ENCODE measurements around the gene CNTN4. TPM values are rescaled to one million over a fixed set of nuclear protein-coding genes. Genes with fewer than 3 reads are reported as not detected.
"Not testable (repeated sequence)": the region's sequence is repeated elsewhere in the genome, so short reads cannot be mapped to it uniquely, and the experiment has no call there.

Gene CNTN4
- polyA plus RNA-seq, 2 donors = 0.51 to 0.54 TPM

DNA sequence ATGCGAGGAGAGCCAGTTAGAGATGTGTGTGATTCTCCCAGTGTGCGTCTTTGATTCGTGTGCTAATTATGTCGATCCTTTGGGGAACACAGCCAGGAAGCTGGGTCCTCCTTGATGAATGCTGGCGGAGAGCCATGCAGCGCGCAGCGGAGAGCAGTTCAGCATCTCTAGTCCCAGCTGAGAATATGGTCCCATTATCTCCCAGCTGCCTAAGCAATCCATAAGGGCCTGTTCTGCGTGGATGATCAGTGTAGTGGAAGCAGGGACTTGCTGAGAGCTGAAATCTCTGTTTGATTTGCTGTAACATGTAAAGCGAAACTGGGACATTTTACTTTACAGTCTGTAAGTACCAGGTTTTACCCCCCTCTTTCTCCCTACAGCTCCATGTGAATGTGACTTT, 412.7 kb downstream of the CNTN4 start:
- Histone ChIP-seq H3K4me3 (ENCODE audit: low read depth in 1 of 2, low read length in 2 of 2) (no peak overlapping the region), H3K27me3 (ENCODE audit: control insufficient read depth in 1 of 2, insufficient read depth in 2 of 2, low read length in 2 of 2) (no peaks in the 10 kb centered on the region), H3K9me3 (ENCODE audit: control insufficient read depth in 2 of 2, insufficient read depth in 1 of 2, low read depth in 1 of 2, low read length in 1 of 2) (peaks cover 0 to 2% of the 10 kb centered on the region in 2 donors), H3K27ac (ENCODE audit: low read depth in 2 of 2, low read length in 1 of 2) (no peak overlapping the region), H3K4me1 (ENCODE audit: control insufficient read depth in 2 of 2, insufficient read depth in 2 of 2, low read length in 1 of 2) (no peaks in the 10 kb centered on the region), H3K36me3 (ENCODE audit: control insufficient read depth in 2 of 2, insufficient read depth in 2 of 2, low read length in 1 of 2) (no peaks in the 10 kb centered on the region)
- 33 to 44% methylated on average over 10 of the region's 10 CpGs for WGBS, 2 donors

DNA sequence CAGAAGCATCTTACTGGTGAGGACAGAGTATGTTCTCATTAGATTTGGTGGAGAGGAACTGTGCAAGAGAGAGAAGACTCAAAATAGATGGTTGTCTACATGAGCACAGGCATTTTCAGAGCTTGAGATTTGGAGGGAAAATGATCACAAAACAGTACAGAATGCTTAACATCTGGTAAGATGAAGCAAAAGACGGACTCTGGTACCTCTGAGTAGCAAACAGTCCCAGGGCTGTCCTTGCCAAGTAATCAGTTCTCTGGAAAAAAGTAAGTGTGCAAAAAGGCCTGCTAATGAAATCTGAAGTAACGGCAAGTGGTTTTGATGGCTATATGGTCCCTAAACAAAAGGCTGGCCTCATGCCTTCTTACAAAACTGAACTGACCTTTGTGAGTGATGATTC, 414.2 kb downstream of the CNTN4 start:
- Histone ChIP-seq H3K4me1 (ENCODE audit: control insufficient read depth in 2 of 2, insufficient read depth in 2 of 2, low read length in 1 of 2) (no peaks in the 10 kb centered on the region), H3K27me3 (ENCODE audit: control insufficient read depth in 1 of 2, insufficient read depth in 2 of 2, low read length in 2 of 2) (no peaks in the 10 kb centered on the region), H3K36me3 (ENCODE audit: control insufficient read depth in 2 of 2, insufficient read depth in 2 of 2, low read length in 1 of 2) (no peaks in the 10 kb centered on the region), H3K27ac (ENCODE audit: low read depth in 2 of 2, low read length in 1 of 2) (no peak overlapping the region), H3K9me3 (ENCODE audit: control insufficient read depth in 2 of 2, insufficient read depth in 1 of 2, low read depth in 1 of 2, low read length in 1 of 2) (peaks cover 0 to 2% of the 10 kb centered on the region in 2 donors), H3K4me3 (ENCODE audit: low read depth in 1 of 2, low read length in 2 of 2) (no peak overlapping the region)
- WGBS, 2 donors = 70 to 76% methylated on average over 2 of the region's 2 CpGs

DNA sequence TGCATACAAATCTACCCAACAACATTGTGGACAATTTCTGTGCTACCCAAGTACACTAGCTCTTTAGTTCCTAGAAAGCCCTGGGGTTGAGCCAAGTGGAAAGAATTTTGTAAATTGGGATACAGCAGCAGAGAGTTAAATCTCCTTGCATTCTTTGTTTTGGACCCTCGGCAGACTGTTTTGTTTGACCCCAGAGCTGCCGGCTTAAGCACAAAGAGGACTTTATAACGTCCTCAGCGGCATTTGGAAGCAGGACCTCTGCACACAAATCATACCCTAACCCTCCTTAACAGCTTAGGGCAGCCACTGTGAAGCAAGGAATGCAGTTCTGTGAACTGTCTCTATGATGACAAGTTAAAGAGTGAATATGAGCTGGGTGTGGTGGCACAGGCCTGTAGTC, 415.3 kb downstream of the CNTN4 start:
- no peaks in the 10 kb centered on the region for H3K4me1 ChIP-seq (ENCODE audit: control insufficient read depth in 2 of 2, insufficient read depth in 2 of 2, low read length in 1 of 2)
- H3K27ac ChIP-seq (ENCODE audit: low read depth in 2 of 2, low read length in 1 of 2) = no peak overlapping the region
- WGBS, 2 donors = 63 to 71% methylated on average over 4 of the region's 4 CpGs
- H3K4me3 ChIP-seq (ENCODE audit: low read depth in 1 of 2, low read length in 2 of 2) = no peak overlapping the region
- no peaks in the 10 kb centered on the region for H3K36me3 ChIP-seq (ENCODE audit: control insufficient read depth in 2 of 2, insufficient read depth in 2 of 2, low read length in 1 of 2)
- H3K9me3 ChIP-seq (ENCODE audit: control insufficient read depth in 2 of 2, insufficient read depth in 1 of 2, low read depth in 1 of 2, low read length in 1 of 2) = no peaks in the 10 kb centered on the region
- H3K27me3 ChIP-seq (ENCODE audit: control insufficient read depth in 1 of 2, insufficient read depth in 2 of 2, low read length in 2 of 2) = no peaks in the 10 kb centered on the region

DNA sequence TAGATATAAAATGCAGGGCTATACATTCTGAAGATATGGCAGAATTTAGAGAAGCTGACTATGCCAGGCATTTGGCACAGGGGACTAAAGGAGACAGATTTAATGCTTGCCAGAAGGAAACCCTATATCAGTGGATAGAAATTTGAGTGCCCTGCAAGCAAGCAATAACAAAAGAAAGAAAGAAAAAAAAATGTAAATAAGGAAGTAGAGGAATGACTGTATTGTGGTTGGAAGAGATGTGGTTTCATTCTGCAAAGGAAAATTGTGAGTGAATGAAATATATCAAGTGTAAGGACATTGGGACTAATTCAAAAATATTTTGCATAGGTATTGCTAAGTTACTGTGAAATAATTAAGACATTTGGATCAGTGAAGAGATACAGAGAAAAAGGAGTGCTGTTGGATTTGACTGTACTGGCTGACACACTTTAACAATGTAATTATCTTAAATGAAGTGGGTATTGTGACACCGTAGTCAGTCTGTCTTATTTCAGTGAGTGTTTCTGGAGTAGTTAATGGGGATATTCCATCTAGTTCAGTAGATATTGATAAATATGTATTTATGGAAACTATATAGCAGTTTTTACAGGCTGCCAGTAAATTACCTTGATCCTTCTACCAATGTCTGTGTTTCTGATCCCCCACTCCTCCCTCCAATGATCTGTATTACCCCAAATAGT, 418.2 kb downstream of the CNTN4 start:
- Histone ChIP-seq H3K4me3 (ENCODE audit: low read depth in 1 of 2, low read length in 2 of 2) (no peak overlapping the region), H3K27ac (ENCODE audit: low read depth in 2 of 2, low read length in 1 of 2) (no peak overlapping the region), H3K9me3 (ENCODE audit: control insufficient read depth in 2 of 2, insufficient read depth in 1 of 2, low read depth in 1 of 2, low read length in 1 of 2) (no peaks in the 10 kb centered on the region), H3K27me3 (ENCODE audit: control insufficient read depth in 1 of 2, insufficient read depth in 2 of 2, low read length in 2 of 2) (no peaks in the 10 kb centered on the region), H3K36me3 (ENCODE audit: control insufficient read depth in 2 of 2, insufficient read depth in 2 of 2, low read length in 1 of 2) (no peaks in the 10 kb centered on the region), H3K4me1 (ENCODE audit: control insufficient read depth in 2 of 2, insufficient read depth in 2 of 2, low read length in 1 of 2) (no peaks in the 10 kb centered on the region)
- WGBS, 2 donors = 81 to 89% methylated on average over 1 of the region's 1 CpG

DNA sequence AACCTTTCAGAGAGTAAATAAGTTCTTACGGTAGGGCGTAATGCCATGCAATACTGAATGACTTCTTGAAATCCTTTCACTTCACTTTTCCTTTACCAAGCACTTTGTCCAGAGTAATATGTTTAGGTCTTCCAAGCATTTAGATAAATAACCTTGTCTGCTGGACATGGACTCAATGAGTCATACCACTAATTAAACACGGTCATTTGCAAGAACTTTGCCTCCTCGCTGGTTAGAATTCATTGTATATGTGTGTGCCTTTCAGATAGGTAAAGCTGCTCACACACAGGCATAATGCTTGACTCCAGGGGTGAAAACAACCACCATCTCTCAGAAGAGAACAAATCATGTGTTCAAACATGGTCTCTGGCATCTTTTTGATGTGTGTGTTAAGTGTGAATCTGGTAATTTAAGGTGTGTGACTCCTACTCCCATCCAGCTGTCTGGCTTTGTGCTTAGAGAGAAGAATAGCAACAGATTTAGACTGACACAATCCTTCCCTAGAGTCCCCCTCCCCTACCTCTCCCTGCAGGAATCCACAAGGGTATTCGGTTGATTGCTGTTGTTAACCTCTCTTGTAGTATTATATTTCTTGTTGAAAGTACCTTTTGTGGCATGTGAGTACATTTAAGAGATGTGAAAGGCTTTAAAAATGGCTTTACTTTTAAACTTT, 419.0 kb downstream of the CNTN4 start:
- no peaks in the 10 kb centered on the region for H3K36me3 ChIP-seq (ENCODE audit: control insufficient read depth in 2 of 2, insufficient read depth in 2 of 2, low read length in 1 of 2)
- no peaks in the 10 kb centered on the region for H3K4me1 ChIP-seq (ENCODE audit: control insufficient read depth in 2 of 2, insufficient read depth in 2 of 2, low read length in 1 of 2)
- H3K27ac ChIP-seq (ENCODE audit: low read depth in 2 of 2, low read length in 1 of 2) = no peak overlapping the region
- no peaks in the 10 kb centered on the region for H3K27me3 ChIP-seq (ENCODE audit: control insufficient read depth in 1 of 2, insufficient read depth in 2 of 2, low read length in 2 of 2)
- WGBS, 2 donors = 78 to 85% methylated on average over 5 of the region's 5 CpGs
- H3K9me3 ChIP-seq (ENCODE audit: control insufficient read depth in 2 of 2, insufficient read depth in 1 of 2, low read depth in 1 of 2, low read length in 1 of 2) = no peaks in the 10 kb centered on the region
- no peak overlapping the region for H3K4me3 ChIP-seq (ENCODE audit: low read depth in 1 of 2, low read length in 2 of 2)

DNA sequence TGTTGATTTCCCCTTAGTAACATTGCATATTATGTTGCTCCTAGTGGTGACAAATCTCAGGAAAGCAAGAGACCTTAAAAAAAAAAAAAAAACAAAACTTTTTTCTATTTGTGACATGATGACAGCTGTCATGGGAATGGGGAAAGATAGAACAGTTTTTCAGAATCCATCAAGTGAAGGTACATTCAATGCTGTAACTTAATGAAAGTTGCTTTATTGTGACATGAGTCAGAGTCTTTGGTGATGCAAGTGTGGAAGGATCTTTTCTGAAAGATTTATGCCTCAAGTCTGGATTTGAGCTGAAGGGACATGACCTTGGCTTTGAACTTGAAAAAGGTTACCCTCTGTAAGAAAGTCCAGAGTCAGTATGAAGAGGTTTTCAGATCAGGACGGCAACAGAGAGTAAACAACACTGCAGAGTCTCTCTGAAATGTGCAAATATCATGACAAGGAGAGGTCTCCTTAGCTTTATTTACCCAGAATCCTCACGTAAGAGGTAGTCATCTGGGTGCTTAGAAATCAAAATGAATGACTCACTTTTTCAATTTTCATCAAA, 424.7 kb downstream of the CNTN4 start:
- WGBS, 2 donors = 32 to 49% methylated on average over 2 of the region's 2 CpGs
- no peak overlapping the region for H3K27ac ChIP-seq (ENCODE audit: low read depth in 2 of 2, low read length in 1 of 2)
- H3K36me3 ChIP-seq (ENCODE audit: control insufficient read depth in 2 of 2, insufficient read depth in 2 of 2, low read length in 1 of 2) = no peaks in the 10 kb centered on the region
- no peak overlapping the region for H3K4me3 ChIP-seq (ENCODE audit: low read depth in 1 of 2, low read length in 2 of 2)
- H3K27me3 ChIP-seq (ENCODE audit: control insufficient read depth in 1 of 2, insufficient read depth in 2 of 2, low read length in 2 of 2) = no peaks in the 10 kb centered on the region
- H3K9me3 ChIP-seq (ENCODE audit: control insufficient read depth in 2 of 2, insufficient read depth in 1 of 2, low read depth in 1 of 2, low read length in 1 of 2) = no peaks in the 10 kb centered on the region
- no peaks in the 10 kb centered on the region for H3K4me1 ChIP-seq (ENCODE audit: control insufficient read depth in 2 of 2, insufficient read depth in 2 of 2, low read length in 1 of 2)

DNA sequence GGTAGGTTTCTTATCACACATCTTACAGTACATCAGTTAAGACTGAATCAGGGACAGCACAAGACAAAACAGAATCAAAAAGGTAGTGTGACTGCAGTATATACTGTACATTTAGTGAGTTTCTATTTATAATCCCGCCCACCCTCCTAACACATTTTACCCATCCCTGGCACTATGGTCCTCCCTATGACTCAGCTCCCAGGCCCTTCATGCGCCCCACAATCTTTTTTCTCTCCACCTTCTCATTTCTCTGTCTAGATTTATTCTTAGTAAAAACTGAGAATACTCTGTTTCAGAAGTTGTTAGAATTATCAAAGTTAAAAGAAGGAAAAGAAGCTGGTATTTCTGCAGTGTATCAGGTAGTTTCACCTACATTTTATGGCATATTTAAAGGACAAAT, 427.3 kb downstream of the CNTN4 start:
- H3K4me3 ChIP-seq (ENCODE audit: low read depth in 1 of 2, low read length in 2 of 2) = no peak overlapping the region
- no peaks in the 10 kb centered on the region for H3K36me3 ChIP-seq (ENCODE audit: control insufficient read depth in 2 of 2, insufficient read depth in 2 of 2, low read length in 1 of 2)
- no peaks in the 10 kb centered on the region for H3K9me3 ChIP-seq (ENCODE audit: control insufficient read depth in 2 of 2, insufficient read depth in 1 of 2, low read depth in 1 of 2, low read length in 1 of 2)
- H3K27me3 ChIP-seq (ENCODE audit: control insufficient read depth in 1 of 2, insufficient read depth in 2 of 2, low read length in 2 of 2) = no peaks in the 10 kb centered on the region
- H3K27ac ChIP-seq (ENCODE audit: low read depth in 2 of 2, low read length in 1 of 2) = no peak overlapping the region
- 66 to 72% methylated on average over 2 of the region's 2 CpGs for WGBS, 2 donors
- no peaks in the 10 kb centered on the region for H3K4me1 ChIP-seq (ENCODE audit: control insufficient read depth in 2 of 2, insufficient read depth in 2 of 2, low read length in 1 of 2)

DNA sequence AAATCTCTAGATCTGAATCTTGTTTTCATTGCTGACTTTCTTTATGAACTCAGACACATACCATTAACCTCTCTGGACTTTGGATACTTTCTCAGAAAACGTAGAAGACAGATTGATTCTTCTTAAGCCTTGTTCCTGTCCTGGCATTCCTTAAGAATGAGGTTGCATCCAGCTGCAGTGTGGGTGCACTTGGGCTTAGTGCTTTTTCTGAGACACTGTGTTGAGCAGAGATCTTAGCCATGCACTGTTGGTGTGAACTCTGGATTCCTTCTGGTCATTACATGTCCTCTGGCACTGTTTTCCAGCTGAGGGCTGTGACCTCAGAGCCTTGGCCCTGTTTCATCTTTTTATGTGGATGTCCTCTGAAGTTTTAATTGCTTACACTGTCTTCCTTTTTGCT, 428.3 kb downstream of the CNTN4 start:
- Histone ChIP-seq H3K4me3 (ENCODE audit: low read depth in 1 of 2, low read length in 2 of 2) (no peak overlapping the region), H3K27ac (ENCODE audit: low read depth in 2 of 2, low read length in 1 of 2) (no peak overlapping the region), H3K9me3 (ENCODE audit: control insufficient read depth in 2 of 2, insufficient read depth in 1 of 2, low read depth in 1 of 2, low read length in 1 of 2) (no peaks in the 10 kb centered on the region), H3K4me1 (ENCODE audit: control insufficient read depth in 2 of 2, insufficient read depth in 2 of 2, low read length in 1 of 2) (no peaks in the 10 kb centered on the region), H3K36me3 (ENCODE audit: control insufficient read depth in 2 of 2, insufficient read depth in 2 of 2, low read length in 1 of 2) (no peaks in the 10 kb centered on the region), H3K27me3 (ENCODE audit: control insufficient read depth in 1 of 2, insufficient read depth in 2 of 2, low read length in 2 of 2) (no peaks in the 10 kb centered on the region)
- WGBS, 2 donors = 10 to 29% methylated on average over 1 of the region's 1 CpG

DNA sequence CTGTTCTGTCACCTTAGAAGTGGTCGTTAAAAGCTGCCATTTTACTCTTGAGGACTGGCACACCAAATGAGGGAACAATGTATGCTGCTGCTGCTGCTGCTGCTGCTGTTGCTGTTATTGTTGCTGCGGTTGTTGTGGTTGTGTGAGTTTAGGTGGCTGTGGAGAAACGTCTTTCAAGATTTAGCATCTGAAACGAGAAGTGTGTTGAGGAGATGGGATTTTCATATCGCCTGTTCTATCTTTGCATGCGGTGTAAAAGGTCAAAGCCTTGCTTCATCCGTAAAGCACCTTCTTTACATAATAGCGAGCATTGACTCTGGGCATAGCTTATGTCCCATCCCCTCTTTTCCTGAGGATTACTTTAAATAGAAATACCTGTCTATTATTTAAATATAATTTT, 428.7 kb downstream of the CNTN4 start:
- H3K27me3 ChIP-seq (ENCODE audit: control insufficient read depth in 1 of 2, insufficient read depth in 2 of 2, low read length in 2 of 2); H3K36me3 ChIP-seq (ENCODE audit: control insufficient read depth in 2 of 2, insufficient read depth in 2 of 2, low read length in 1 of 2); H3K27ac ChIP-seq (ENCODE audit: low read depth in 2 of 2, low read length in 1 of 2); H3K4me1 ChIP-seq (ENCODE audit: control insufficient read depth in 2 of 2, insufficient read depth in 2 of 2, low read length in 1 of 2); H3K4me3 ChIP-seq (ENCODE audit: low read depth in 1 of 2, low read length in 2 of 2); H3K9me3 ChIP-seq (ENCODE audit: control insufficient read depth in 2 of 2, insufficient read depth in 1 of 2, low read depth in 1 of 2, low read length in 1 of 2): not testable (repeated sequence)
- 73 to 74% methylated on average over 7 to 8 of the region's 8 CpGs for WGBS, 2 donors

DNA sequence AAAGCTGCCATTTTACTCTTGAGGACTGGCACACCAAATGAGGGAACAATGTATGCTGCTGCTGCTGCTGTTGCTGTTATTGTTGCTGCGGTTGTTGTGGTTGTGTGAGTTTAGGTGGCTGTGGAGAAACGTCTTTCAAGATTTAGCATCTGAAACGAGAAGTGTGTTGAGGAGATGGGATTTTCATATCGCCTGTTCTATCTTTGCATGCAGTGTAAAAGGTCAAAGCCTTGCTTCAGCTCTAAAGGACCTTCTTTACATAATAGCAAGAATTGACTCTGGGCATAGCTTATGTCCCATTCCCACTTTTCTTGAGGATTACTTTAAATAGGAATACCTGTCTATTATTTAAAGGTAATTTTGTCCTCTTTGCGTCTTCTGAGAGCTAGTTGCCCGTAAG, 436.1 kb downstream of the CNTN4 start:
- H3K4me1 ChIP-seq (ENCODE audit: control insufficient read depth in 2 of 2, insufficient read depth in 2 of 2, low read length in 1 of 2); H3K9me3 ChIP-seq (ENCODE audit: control insufficient read depth in 2 of 2, insufficient read depth in 1 of 2, low read depth in 1 of 2, low read length in 1 of 2); H3K27ac ChIP-seq (ENCODE audit: low read depth in 2 of 2, low read length in 1 of 2); H3K4me3 ChIP-seq (ENCODE audit: low read depth in 1 of 2, low read length in 2 of 2); H3K36me3 ChIP-seq (ENCODE audit: control insufficient read depth in 2 of 2, insufficient read depth in 2 of 2, low read length in 1 of 2); H3K27me3 ChIP-seq (ENCODE audit: control insufficient read depth in 1 of 2, insufficient read depth in 2 of 2, low read length in 2 of 2): not testable (repeated sequence)
- WGBS, 2 donors = 81 to 85% methylated on average over 4 to 6 of the region's 6 CpGs
